Midbrain (tissue), 1 donor: Measurements from ENCODE around the gene LEO1.

Experiments used
- DNase-seq: peaks from one replicate; lab custom pipeline; 2025; lab: John Stamatoyannopoulos, UW

Gene LEO1

DNA sequence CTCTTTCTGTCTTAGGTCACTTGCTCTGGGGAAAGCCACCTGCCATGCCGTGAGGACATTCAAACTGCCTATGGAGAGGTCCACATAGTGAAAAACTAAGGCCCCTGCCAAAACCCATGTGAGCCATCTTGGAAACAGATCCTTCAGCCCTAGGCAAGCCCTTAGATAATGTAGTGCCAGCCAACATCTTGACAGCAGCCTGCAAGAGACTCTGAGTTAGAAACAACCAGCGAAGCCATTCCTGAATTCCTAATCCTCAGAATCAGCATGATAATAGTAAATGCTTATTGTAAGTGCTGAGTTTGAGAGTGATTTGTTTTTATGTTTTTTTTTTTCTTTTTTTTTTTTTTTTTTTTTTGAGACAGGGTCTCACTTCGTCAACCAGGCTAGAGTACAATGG, 40.6 kb downstream of the LEO1 start:
- no peak for DNase-seq

DNA sequence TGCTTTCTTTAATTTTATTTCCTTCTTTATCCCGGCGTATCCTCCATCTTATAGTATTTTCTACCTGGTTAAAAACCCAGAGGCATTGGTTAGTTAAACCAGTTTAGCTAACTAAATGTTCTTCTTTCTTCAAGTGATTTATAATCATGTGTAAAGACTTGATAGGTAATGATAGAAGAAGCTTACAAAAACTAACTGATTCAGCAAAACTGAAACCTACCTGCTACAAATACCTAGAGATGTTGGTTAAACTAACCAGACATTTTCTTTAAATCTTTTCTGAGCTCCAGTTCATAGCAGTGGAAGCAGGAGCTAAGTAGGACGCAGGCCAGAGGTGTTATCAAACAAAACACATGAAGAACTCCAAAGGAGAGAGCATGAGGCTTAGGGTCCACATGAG, 44.8 kb downstream of the LEO1 start:
- no peak for DNase-seq

DNA sequence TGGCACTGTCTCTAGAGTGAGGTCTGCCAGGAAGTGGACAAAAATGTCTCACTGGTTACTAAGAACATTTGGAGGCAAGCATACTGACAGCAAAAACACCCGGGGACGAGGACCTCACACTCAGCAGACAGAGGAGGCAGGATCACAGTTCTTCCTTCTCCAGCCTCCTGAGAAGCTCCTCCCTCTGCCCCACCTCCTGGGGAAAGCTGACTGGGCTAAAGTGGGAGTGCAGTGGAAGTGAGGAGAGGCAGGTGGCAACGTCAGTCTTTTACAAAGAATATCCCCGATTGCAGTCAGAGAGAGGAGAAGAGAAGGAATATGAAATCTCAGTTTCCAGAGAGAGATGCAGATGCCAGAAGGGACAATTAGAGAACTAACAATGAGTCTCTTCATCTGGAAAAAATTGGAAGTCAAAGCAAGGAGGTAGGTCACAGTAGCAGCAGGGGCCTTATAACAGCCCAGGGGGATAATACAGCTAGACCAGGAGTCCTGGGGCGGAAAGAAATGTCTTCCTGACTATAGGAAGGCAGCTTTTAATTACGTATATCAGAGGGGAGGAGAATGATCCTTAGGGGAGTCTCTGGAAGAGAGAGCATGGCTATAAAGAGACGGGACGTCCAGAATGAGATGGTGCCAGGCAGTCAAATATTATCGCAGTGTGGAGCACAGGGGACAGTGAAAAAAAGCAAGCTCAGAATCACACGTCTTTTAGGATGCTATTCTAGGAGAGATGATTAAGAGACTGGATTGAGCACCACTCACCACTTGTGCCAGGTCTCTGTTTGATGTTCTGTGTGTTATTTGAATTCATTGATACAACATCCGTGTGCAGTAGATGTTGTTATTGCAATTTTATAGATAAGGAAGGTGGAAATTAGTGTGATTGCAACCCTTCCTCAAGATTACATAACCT, 47.2 kb downstream of the LEO1 start:
- peak; percentile 26 for DNase-seq

DNA sequence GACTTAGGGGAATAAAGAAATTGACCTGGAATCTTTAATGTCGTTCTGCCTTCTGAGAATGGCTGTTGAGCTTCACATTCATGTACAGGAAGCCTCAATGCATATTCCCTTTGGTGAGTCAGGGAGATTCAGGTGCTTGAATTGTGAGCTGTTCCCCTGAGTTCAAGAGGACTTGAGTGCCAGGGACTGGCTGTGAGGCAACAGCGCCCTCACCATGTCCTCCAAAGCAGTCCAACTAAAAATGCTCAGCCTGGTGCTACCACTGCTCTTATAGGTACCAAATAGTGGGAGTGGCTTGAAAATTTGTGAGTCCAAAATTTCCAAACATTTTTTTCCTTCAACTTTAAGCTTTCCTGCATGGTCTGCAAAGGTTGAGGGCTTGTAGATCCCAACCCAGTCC, 54.1 kb downstream of the LEO1 start:
- no peak for DNase-seq

DNA sequence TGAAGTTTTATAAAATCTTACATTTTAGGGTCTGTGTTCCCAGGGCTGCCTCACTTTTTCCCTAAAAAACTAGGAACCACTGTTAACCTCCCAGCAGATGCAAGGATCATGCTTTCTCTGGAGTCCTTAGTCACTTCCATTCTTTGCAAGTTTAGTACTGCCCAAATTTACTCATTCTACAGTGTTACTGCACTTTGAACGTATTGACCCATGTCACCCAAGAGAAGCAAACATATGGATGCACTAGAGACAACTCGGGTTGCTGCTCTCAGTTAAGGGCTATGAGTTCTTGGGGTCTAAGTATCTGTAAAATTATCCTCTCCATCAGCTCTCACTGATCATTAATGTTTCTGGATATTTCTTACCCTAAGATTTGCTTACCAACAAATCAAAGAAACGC, 59.0 kb downstream of the LEO1 start:
- no peak for DNase-seq

DNA sequence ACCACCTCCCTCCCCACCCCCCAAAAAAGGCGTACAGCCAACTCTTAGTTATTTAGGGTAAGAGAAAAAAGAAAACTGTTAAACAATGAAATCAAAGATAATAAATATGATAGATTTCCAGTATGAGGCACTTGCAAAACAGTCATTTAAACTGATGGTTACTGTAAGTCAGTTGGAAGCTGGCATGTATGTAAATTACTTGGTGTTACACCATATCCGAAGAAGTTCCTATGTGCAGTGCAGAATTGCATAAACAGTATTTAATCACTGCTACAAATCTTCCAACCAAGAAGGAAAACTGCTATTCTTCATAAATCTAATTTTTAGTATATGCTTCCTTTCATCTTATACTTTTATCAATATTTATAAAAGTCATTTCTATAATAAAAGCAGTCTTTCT, 62.0 kb downstream of the LEO1 start:
- no peak for DNase-seq

DNA sequence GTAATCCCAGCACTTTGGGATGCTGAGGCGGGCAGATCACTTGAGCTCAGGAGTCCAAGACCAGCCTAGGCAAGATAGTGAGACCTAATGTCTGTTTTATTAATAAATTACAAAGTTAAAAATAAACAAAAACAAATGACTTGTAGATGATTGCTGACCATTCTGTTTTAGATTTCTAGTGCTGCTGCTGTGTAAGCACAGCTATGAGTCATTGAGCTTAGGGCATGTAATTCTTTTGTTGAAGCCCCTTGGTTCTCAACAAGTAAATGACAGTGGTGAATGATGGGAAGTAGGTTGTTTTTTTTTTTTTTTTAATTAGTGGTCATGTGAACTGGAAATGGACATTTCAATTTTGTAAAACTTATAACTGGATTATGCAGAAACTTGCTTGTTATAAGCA, 63.3 kb downstream of the LEO1 start:
- DNase-seq = no peak

DNA sequence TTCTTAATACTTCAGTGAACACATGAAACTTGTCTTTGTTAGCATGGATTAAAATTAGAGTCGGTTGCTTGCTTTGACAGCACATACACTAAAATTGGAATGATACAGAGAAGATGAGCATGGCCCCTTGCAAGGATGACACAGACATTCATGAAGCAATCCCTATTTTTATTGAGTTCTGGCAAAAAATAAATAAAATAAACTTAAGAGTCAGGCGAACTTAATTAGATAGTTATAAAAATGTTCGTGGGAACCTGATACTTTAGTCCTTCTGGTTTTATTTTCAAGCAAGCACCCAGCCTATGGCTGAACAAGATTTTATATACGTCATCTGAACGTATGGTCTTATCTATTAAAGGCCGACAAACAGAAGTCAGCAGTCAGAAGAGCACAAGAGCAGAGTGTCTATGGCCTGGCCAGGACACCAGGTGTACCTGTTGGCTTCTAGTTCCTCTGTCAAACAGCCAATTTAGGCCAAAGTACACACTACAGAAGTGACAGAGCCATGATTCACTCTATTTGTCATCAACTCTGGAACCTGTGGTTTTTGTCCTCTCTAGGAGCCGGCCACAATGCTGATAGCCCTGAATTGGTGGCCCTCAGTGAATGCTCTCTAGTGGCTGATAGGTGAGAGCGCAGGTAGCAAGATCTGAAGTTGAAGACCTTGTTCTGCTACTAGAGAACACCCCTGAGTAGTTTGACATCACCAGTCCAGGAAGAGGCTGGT, 64.3 kb downstream of the LEO1 start:
- no peak for DNase-seq

DNA sequence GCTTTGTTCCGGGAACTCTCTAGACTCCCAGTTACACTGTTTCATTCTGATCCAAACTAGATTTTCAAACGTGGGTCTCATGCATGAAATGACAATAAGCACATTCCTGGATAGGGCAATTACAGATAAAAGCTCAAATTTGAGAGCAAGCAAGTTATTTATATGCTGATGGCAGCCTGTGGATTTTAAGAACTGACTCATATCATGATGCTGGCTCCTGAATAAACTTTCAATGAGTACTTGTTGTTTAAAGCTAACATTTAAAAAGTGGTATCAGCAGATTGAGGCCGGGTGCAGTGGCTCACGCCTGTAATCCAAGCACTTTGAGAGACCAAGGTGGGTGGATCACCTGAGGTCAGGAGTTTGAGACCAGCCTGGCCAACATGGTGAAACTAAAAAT, 66.6 kb downstream of the LEO1 start:
- no peak for DNase-seq

DNA sequence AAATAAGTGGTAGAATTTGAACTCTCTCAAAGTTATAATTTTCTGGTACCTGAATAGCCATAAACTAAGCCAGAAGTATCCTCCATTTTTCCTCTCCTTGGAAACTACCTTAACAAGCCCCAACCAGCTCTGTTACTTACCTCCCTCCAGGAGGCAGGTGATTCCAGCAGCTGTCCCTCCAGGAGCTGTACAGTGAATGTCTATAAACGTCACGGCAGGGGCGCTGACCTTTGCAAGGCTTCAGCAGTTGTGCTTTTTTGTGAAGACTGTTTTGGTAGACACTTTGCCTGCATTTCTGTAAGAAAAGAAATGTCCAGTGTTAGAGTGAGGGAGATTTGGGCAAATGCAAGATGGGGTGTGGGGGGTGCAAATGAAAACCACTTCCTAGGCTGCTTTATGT, 67.2 kb downstream of the LEO1 start:
- no peak for DNase-seq

DNA sequence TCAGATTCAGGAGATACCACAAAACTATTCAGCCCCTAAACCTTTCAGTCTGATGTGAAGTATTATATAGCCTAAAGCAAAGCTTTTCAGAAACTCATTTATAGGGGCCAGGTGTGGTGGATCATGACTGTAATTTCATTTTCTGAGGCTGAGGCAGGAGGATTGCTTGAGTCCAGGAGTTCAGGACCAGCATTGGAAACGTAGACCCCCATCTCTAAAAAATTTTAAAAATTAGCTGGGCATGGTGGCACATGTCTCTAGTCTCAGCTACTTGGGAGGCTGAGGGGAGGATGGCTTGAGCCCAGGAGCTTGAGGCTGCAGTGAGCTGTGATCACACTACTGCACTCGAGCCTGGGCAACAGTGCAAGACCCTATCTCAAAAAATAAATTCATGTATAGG, 82.1 kb downstream of the LEO1 start:
- DNase-seq = no peak

DNA sequence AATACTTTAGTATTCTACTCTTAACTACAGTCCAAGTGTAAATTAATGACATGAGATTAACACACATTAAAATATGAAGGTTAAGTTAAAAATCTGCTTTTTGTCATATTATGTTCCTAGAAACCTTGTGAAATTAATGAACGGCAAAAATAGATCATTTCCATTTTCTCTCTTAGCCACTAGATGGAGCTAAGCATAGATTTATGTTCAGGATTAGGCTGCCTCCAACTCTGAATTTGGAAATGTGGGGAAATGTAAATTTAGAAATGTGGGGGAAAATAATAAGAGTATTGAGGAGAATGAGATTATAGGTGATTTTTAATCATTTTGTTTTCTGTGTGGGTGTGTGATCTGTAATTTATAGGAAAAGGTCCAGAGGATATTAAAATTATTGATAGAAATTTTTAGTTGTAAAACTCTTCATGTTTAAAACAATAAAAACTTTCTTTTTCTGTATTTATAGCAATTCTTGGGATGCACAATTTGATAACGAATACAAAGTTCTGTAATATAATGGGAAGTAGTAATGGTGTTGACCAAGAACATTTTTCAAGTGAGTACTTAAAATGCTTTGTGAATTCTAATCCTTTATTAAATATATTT, 82.9 kb downstream of the LEO1 start:
- peak; percentile 18 for DNase-seq
